GM15510 (cell line): ENCODE results near the gene ALDH9A1.

Experiments used
- POLR2A ChIP-seq: IDR thresholded peaks from 3 replicates; pipeline ENCODE4 v1.6.1; 2011; ENCODE audit warnings: borderline replicate concordance; ENCODE audit not compliant: insufficient read length; ENCODE audit errors: extremely low read depth

Gene ALDH9A1

DNA sequence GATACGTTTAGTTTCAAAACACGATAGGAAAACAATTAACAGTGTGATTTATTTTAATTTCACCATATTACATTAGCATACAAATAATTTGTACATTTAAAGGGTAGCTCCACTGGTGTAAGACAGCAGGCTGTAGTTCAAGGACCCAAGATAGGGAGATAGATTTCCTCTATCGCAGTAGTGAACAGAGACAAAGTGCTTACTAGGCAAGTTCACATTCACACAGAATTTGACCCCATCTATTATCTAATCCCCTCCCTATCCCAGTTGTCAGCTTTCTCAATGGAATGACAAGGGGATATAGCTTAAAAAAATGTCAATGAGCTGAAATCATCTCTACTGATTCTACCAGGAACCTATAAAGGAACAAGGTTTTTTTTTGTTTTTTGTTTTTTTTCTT, 36.2 kb downstream of the ALDH9A1 start:
- no peak for TF ChIP-seq POLR2A

DNA sequence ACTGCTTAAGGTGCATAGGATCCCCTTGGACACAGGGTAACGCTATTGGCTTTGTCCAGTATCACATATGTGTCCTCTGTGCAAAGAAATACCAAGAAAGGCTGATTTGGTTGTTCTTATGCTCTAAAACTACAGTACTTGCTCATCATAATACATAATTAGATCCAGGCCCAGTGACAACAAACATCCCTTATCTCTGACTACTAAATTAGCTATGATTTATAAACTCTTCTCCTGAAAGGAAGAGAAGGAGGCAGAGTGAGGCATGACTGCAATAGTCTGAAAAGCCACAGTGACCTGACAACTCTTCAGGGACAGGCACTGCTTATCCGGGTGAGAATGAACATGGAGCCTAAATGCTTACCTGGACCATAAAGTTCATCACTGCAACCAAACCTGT, 36.7 kb downstream of the ALDH9A1 start:
- no peak for TF ChIP-seq POLR2A

DNA sequence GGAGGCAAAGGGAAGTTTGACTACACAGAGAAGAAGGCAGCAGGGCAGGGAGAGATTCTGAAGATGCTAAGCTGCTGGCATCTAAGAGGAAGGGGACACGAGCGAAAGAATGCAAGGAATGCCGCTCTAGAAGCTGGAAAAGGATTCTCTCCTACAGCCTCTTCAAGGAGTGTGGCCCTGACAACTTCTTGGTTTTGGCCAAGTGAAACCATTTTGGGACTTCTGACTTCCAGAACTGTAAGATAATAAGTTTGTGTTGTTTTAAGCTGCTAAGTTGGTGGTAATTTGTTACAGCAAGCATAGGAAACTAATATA, 38.8 kb downstream of the ALDH9A1 start:
- TF ChIP-seq POLR2A: no peak

DNA sequence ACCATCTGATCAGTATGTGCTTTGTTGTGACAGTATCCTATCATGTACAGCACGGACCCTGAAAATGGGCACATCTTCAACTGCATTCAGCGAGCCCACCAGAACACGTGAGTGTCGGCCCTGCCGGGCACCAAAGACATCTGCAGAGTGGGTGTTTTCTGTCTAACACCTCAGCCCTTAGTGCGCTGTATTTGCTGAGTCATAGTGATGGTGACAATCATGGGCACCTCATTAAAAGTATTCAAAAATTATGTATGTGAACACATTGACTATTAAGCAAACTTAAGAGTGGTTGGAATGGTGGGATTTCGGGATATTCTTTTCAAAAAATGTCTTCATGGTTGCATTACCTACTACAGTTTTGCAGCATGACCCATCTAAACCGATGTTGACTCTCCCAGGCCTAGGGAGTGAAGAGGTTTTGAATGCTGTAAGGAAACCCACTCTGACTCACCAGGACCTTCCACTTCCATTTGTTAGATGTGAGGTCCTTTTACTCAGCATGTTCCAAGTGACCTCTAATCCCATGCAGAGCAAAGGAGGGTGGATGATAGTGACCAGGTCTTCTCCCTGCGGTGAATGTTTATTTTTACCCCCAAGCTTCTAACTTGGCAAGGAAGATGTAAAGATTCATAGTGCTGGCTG, 47.3 kb downstream of the ALDH9A1 start:
- TF ChIP-seq POLR2A: no peak

DNA sequence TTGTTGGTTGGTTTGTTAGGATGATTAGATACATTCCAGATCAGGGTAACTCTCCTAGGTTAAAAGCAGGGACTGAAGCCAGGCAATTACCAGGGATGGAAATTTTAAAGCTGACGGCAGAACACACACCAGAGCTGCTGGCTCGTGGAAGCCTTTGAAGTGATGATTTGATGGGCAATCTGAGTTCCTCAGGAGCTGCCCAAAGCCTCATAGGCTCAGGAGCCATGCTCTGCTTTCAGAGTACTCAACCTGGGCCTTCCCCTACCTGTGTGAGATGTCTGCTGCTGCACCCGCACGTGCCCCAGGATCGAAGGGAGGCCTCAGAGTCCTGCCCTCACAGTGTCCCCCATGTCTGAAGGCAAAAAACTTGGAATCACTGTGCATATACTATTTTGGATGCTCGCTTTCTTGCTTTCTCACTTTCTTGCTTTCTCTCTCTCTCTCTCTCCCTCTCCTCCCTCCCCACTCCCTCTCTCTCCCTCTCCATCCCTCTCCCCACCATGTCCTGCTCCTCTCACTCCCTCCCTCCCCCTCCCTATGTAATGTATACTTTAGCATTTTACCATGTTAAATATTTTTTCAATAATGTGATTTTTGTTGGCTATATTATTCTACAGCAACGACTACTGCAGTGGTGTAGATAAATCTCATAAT, 49.3 kb downstream of the ALDH9A1 start:
- TF ChIP-seq POLR2A: no peak

DNA sequence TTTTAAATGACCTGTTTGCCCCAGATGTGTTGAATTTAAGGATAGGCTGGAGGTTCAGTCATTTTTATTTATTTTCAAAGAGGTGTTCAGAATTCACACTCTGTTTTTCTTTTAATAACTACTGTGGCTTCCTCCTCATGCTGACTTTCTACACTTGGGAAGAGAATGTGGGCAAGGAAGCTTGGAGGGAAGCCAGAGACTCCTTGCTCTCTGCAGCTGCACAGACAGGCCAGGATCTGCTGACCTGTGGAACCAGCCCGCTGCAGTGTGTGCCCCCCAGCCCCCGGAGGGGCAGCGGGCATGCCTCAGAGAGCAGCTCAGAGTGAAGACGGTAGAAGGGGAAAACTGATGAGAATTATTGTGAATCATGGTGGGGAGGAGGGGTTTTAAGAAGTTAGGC, 50.4 kb downstream of the ALDH9A1 start:
- no peak for TF ChIP-seq POLR2A

DNA sequence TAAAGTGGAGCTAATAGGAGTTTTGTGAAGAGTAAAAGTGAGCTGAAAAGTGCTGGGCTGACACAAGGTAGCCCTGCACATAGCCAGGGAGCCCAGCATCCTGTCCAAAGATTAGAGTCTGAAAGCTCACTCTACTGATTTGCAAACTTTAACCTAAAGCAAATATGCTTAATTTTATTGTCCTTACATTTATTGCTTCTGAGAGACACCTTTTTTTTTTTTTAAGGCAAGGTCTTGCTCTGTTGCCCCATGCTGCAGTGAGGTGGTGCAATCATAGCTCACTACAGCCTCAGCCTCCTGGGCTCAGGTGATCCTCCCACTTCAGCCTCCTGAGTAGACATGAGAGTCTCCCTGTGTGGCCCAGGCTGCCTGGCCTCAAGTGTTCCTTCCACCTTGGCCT, 50.8 kb downstream of the ALDH9A1 start:
- TF ChIP-seq POLR2A: no peak

DNA sequence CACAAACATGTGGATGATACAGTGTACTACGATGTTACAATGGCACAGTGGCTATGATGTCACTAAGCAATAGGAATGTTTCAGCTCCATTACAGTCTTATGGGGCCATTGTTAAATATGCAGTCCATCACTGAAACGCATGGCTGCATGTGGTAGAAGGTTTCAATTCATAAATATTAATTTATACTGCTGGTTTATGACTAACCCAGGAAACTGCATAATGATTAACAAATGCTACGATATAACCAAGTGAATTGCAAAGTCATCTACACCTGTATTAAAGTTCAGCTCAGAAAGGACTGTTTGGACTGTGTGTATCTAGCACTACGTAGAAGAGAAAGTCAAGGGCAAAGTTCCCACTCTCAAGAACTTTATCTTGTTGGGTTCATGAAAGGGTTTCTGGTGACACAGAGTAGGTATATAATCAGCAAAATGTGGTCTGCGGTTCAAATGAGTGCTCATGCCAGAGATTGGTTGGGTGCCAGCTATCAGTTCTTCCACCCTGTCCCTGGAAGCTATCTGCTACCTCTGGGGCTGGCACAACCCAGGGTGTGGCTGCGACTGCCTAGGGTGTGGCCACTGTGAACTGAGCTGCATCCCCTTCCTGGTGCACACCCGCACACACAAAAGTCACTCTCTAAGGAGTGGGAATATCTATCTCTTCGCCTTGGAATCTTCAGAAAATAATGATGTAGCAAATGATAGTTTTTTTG, 52.6 kb downstream of the ALDH9A1 start:
- TF ChIP-seq POLR2A: no peak

DNA sequence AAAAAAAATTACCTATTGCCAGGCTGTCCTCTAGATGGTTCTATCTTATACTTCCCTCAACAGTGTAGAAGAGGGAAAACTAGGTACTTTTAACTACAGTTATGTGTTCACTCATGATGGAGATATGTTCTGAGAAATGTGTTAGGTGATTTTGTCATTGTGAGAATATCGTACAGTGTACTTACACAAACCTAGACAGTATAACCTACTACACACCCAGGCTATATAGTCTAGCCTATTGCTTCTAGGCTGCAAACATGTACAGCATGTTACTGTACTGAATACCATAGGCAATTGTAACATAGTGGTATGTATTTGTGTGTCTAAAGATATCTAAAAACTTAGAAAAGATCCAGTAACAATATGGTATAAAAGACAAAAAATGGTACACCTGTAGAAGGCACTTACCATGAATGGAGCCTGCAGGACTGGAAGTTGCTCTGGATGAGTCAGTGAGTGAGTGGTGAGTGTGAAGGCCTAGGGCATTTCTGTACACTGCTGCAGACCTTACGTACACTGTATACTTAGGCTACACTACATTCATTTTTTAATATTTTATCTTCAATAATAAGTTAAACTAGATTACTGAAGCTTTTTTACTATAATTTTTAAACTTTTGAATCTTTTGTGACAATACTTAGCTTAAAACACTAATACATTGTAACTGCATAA, 54.2 kb downstream of the ALDH9A1 start:
- TF ChIP-seq POLR2A: no peak

DNA sequence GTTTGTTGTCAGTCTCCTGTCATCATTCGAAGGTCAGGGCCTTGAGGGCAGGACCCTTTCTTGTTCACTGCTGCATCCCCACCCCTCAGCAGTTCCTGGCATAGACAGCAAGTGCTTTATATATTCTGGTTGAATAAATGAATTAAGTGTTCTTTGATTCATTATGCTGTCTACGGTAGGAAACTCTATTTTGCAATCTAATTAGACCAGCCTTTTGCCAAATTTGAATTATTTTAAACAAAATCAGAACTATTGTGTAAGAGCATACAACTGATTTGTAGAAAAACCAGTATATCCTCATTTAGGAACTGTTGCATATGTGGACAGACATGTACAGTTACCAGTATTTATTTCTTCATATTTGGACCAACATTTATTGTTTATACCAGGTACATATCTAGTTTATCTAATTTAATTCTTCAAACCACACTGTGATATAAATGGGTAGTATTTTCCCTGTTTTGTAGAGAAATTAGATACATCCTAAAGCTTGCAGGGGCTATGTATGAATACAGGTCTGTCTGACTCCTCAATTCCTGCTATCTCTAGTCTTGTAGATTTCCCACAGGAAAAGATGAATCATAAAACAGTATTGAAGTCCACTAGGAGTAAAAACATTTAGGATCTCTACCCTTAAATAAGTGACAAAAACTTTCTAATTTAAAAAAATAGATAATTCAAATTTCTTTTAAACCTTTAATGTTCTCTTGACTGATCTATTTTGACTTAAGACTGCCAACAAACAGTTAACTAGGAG, 57.0 kb downstream of the ALDH9A1 start:
- TF ChIP-seq POLR2A: no peak

DNA sequence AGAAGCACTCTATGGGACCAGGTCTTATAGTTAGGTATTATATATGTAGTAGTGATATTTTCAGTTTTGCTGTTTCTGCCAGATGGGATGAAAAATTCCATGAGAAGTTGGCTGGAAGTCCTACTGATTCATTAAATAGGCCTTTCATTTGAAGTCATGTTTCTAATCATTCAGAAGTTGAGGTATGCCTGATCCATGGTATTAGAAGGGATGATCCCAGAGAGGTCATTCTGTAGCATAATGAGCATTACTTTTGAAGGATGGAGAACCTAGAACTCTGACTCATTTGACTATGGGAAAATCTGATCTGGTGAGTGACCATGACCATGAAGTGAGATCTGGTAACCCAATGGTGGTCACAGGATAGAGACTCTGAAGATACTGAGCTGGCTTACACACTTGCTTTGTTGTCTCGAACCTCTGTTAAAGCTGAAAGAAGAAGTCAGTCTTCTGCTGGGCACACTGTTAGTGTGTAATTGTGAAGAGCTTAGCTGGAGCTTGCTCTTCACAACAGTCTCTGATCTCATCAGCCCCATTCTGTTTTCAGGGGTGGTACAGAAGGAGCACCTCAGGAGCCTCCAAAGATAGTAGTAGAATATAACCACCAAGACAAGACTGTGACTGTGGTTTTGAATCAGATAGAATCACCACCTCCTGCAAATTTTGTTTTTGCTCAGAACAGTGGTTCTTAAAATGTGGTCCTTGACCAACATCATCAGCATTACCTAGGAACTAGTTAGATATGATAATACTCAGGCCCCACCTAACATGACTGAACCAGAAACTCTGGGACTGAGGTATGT, 58.3 kb downstream of the ALDH9A1 start:
- no peak for TF ChIP-seq POLR2A

DNA sequence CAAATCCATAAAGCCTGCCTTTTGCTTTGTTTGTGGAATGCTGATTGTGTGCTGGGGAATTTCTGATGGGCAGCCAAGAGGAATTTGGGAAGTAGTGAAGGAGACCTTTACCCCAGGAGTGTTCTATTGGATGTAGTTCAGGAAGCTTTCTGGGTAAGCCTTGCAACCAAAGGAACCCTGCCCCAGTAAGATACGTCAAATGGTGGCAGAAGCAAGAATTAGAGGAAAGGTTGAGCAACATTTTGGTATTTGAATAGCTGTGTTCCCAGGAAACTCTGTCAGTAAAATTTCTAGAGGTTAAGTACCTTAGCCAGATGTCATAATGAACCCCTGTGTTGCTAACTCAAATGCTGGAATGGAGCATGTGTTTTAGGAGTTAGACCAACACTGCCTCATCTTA, 60.9 kb downstream of the ALDH9A1 start:
- TF ChIP-seq POLR2A: no peak

DNA sequence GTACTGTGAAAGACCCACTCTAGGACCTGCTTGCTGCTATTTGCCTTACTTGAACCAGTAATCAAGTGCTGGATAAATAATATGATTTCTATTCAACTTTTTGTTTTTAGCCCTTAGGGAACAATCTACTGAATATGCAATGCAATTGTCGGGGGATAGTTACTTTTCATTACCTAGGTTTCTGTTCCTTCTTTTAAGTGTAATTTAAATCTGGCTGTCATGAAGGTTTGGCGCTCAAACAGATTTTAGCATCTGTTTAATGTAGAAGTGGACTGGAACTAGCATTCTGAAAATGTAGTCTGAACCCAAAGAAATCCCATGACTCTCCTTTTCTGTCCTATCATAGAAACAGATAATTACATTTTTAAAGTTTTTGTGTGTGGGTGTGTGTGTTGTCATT, 62.5 kb downstream of the ALDH9A1 start:
- TF ChIP-seq POLR2A: no peak

DNA sequence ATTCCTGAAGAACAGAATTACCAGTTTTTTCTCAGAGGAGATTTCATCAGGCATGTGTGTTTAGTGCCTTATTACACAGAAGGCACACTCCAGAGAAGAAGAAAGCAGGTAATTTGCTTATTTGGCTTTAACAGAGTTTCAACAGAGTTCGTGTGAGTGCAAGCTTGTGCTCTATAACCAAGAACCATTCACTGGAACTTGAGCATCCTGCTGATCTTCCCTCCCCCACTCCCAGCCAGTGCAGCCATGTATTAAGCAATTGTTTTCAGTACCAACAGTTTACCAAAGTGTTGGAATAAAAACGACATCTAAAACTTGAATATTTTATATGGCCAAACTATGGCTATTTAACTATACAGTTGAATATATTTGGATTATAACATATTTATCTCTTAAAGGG, 63.0 kb downstream of the ALDH9A1 start:
- TF ChIP-seq POLR2A: no peak
